HFF-Myc (cell line): ENCODE measurements around the gene SBF2.

ENCODE experiments used
- DNase-seq: peaks from one replicate; pipeline ENCODE4 v3.0.0-alpha.2; 2011; ENCODE audit warnings: low read depth; ENCODE audit errors: extremely low read depth
- H3K4me3 ChIP-seq: replicated peaks from 2 replicates; pipeline ENCODE4 v1.5.1; 2011; ENCODE audit warnings: low read depth, mild to moderate bottlenecking, control low read depth, low read length
- CTCF ChIP-seq: IDR thresholded peaks from 2 replicates; pipeline ENCODE4 v1.5.1; 2012; ENCODE audit warnings: mild to moderate bottlenecking, low read depth, low read length, control low read depth; ENCODE audit errors: missing control alignments

SBF2 gene

GRCh38 chr11:9858822-9859221, 435.2 kb downstream of the SBF2 start:
- H3K4me3 ChIP-seq = no peak overlapping the region
- DNase-seq = no peak

DNA sequence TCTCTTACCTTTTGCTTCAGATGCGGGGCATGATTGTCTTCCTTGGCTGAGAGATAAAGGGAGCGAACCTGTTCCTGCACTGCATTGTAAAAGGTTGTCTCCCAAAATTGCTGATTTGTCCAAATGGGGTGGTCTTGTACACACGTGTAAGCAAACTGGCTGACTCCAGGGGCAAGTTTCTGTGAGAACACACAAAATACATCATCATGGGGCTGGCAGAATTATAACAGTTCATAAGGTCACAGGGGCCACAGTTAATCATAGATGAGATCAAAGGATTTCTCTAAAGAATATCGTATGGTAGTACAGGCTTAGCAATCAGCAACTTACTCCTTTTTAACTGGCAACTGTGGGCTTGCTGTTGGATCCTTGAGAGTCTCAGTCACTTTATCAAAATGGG, 435.8 kb downstream of the SBF2 start:
- no peak for DNase-seq
- no peak for TF ChIP-seq CTCF
- no peak overlapping the region for H3K4me3 ChIP-seq

More at GRCh38 chr11:9858822-9859221, 435.2 kb downstream of the SBF2 start:
- TF ChIP-seq CTCF = no peak

DNA sequence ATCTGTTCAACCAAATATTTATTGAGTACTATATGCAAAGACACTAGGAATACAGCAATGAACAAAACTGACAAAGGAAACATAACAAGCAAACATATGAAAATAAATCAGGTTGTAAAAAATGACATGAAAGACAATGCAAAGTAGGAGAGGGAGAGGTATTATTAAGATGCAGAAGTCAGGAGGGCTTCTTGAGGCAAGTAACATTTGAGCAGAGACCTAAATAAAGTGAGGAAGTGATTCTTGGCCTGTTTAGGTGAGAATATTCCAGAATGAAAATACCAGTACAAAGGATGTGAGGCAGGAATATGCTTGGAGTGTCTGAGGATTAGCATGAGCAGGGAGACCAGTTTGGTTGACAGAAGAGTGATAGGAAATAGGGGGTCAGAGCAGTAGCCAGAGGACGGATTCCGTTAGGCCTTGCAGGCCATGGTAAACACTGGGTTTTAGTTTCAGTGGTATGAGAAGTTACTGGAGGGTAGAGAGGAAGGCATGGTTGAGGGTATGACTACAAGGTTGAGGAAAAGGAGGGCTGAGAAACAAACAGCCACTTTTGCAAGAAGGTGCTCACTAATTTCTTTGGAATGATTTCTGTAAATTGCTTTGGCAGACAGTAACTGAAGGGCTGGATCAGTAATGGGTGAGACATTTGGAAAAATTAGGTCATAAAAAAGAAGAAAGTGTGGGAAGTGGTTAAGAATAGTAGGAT, 438.3 kb downstream of the SBF2 start:
- no peak overlapping the region for H3K4me3 ChIP-seq
- no peak for DNase-seq

DNA sequence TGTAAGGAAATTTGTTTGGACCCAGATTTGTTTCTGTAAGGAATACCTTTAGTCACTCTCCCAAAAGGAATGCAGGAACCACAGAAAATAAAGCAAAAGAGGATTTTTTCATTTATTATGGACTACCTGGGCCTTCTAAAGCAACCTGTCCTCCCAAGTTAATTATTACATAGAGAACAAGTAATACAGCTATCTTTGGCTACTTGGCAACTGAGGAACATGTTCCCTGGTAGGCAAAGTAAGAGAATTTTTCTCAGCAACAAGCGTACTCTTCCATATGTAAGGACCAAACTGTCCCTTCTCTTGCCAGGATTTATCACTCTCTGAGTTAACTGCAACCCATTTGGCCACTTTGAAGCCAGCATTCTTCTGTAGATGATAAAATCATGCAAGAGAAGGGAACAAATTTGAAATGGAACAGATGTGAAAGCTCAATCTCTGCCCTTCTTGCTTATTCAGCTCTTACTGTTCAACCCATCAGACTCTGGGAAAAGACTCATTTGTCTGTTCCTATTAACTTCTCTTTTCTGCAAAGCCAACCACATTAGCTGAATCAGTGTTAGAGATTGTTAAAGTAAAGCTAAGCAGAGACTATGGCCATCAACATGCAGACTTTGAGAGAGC, 440.0 kb downstream of the SBF2 start:
- H3K4me3 ChIP-seq = no peak overlapping the region
- no peak for DNase-seq
- no peak for TF ChIP-seq CTCF

More for the DNA sequence above, 438.3 kb downstream of the SBF2 start:
- TF ChIP-seq CTCF = no peak

DNA sequence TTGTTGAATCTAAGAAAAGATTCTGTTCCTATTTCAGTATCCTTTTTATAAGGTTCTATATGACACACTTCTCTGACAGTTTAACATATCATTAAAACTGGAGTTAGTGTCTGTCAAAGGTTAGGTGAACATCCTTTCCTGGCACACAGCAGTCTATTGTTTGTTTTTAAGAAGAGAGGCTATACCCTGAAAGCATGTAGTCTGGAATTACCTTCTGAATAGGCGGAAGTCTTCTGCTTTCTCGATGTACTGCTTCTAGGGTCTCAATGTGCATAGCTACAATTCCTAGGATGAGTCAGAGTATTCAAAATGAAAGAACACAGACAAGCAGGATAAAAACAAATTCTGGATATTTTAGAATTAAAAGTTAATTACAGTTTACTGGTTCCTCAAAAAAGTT, 441.6 kb downstream of the SBF2 start:
- DNase-seq = no peak
- H3K4me3 ChIP-seq = no peak overlapping the region
- TF ChIP-seq CTCF = no peak

DNA sequence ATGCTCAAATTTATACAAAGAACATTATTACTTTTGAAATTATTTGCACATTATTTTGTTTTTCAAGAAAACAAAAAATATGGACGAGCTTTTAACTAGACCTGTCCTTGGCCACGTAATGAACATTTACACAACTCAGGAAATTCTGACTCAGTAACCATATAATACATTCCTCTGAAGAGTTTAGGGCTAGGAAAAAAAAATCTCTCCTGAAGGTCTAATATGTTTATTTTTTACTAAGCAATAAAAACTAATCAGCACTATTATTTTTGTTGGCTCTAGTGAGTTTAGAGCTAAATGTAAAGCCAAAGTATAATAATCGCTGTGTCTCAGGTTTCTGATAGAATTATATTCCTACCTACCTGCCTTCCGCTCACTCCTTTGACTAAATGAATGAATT, 442.7 kb downstream of the SBF2 start:
- H3K4me3 ChIP-seq = no peak overlapping the region
- no peak for DNase-seq
- TF ChIP-seq CTCF = no peak
